Transverse colon (tissue), 4 donors: ENCODE data around the gene LRRC10B. TPM values are rescaled to one million over a fixed set of nuclear protein-coding genes. Genes with fewer than 3 reads are reported as not detected.

ENCODE experiments used
- DNase-seq: peaks from one replicate; pipeline ENCODE4 v3.0.0-alpha.2; 2019
- H3K27ac ChIP-seq, 4 donors: fragments of 200-600 bp; sonication (generic); 2 replicates each; pipeline ENCODE4 v1.5.1; 2016 to 2018; ENCODE audit warnings: inconsistent platforms in 4 of 4
- H3K27me3 ChIP-seq: fragments of 200-600 bp; sonication (generic); 2 replicates; pipeline ENCODE4 v1.5.1; 2017; ENCODE audit warnings: inconsistent platforms
- H3K36me3 ChIP-seq, 4 donors: fragments of 200-600 bp; sonication (generic); 2 replicates each; pipeline ENCODE4 v1.5.1; 2017 to 2019; ENCODE audit warnings: inconsistent platforms in 4 of 4
- H3K4me1 ChIP-seq, 4 donors: fragments of 200-600 bp; sonication (generic); 2 replicates each; pipeline ENCODE4 v1.5.1; 2017 to 2020; ENCODE audit warnings: inconsistent platforms in 4 of 4
- H3K4me3 ChIP-seq, 4 donors: fragments of 200-600 bp; sonication (generic); 1 replicate in 1 of 4; 2 replicates in 3 of 4; pipeline versions ENCODE4 v1.5.1 to v1.6.1; 2017 to 2019; ENCODE audit warnings: inconsistent platforms in 4 of 4
- H3K9me3 ChIP-seq, 2 donors: fragments of 200-600 bp; sonication (generic); 2 replicates each; pipeline ENCODE4 v1.5.1; 2017 to 2019; ENCODE audit warnings: inconsistent platforms in 2 of 2
- CTCF ChIP-seq, 5 experiments: fragments of 200-600 bp in 3 of 5; fragments of 450-650 bp in 2 of 5; sonication (generic) in 3 of 5; IDR thresholded peaks; 1 replicate in 2 of 5; 2 replicates in 3 of 5; pipeline ENCODE4 v1.5.1; 2016 to 2017; ENCODE audit warnings: antibody characterized with exemption in 5 of 5, inconsistent platforms in 3 of 5, mild to moderate bottlenecking in 2 of 5, moderate library complexity in 1 of 5
- EP300 ChIP-seq: sonication (generic); formaldehyde crosslinking; IDR thresholded peaks from one replicate; pipeline ENCODE4 v1.6.1; 2017; ENCODE audit warnings: antibody characterized with exemption, low read depth
- POLR2A ChIP-seq: fragments of 450-650 bp; IDR thresholded peaks from one replicate; pipeline ENCODE4 v1.6.1; 2016; ENCODE audit warnings: antibody characterized with exemption, mild to moderate bottlenecking, moderate library complexity
- POLR2AphosphoS5 ChIP-seq, 3 donors: sonication (generic); formaldehyde crosslinking; IDR thresholded peaks; one replicate each; pipeline ENCODE4 v1.6.1; 2016; ENCODE audit warnings: antibody characterized with exemption in 3 of 3
- WGBS, 2 donors: methylation state at CpG; one replicate each; pipeline ENCODE4 v1.1.5; 2018; ENCODE audit warnings: low coverage in 1 of 2; 5-methylcytosine and 5-hydroxymethylcytosine counted together
- in situ Hi-C, 4 donors: fragments of 200-750 bp; cut with MboI; loops; one replicate each; pipeline versions ENCODE4 v1.15.0 to v1.15.1; 2017; ENCODE audit warnings: low sequenced_read_pairs in 3 of 4, low pct_ligation_motif_present in 1 of 4, low pct_unique_long_range_greater_than_20kb in 1 of 4
- intact Hi-C: fragments of 100-400 bp; cut with DNase I; formaldehyde crosslinking; loops from one replicate; pipeline ENCODE4 v1.15.1; 2023; ENCODE audit warnings: low total_unique reads
- total RNA-seq, 4 donors: library from RNA; depleted of rRNA; stranded (reverse); fragments of >200 nt; gene quantifications; one replicate each; pipeline ENCODE4 v1.1.0, GENCODE V29; 2016

The LRRC10B gene
- total RNA-seq, 4 donors from 2014 or later = 0.32 to 1.1 (median 0.60) TPM; not detected in 1

- intact Hi-C loops = no loop called here
- WGBS, 2 donors = 77 to 85% methylated on average over 10 to 12 of the region's 12 CpGs
- TF ChIP-seq CTCF (IDR thresholded peaks at IDR 0.05) = no peak
- TF ChIP-seq EP300 = no peak
- no peak for TF ChIP-seq POLR2AphosphoS5 (IDR thresholded peaks at IDR 0.05)
- no peak for TF ChIP-seq POLR2A
- Histone ChIP-seq H3K4me3 (no peak overlapping the region), H3K9me3 (no peaks in the 10 kb centered on the region), H3K4me1 (no peaks in the 10 kb centered on the region), H3K27me3 (no peaks in the 10 kb centered on the region), H3K27ac (no peak overlapping the region), H3K36me3 (no peaks in the 10 kb centered on the region)
- DNase-seq = no peak
- in situ Hi-C loops = no loop called here
Observed at GRCh38 chr11:61499816-61500491, 8.6 kb upstream of the LRRC10B start.

- H3K9me3 ChIP-seq = no peaks in the 10 kb centered on the region
- in situ Hi-C loops = no loop called here
Observed at GRCh38 chr11:61502522-61502921, 6.0 kb upstream of the LRRC10B start.

GRCh38 chr11:61503135-61503770 lies 5.3 kb upstream of the LRRC10B start:
- H3K27ac ChIP-seq = no peak overlapping the region
- in situ Hi-C loops = no loop called here
- no peaks in the 10 kb centered on the region for H3K9me3 ChIP-seq
- no peak for DNase-seq
- H3K36me3 ChIP-seq = no peaks in the 10 kb centered on the region
- TF ChIP-seq EP300 (no peak), POLR2AphosphoS5 (IDR thresholded peaks at IDR 0.05) (no peak), POLR2A (no peak), CTCF (IDR thresholded peaks at IDR 0.05) (no peak)
- peaks cover 2 to 6% (median 5%) of the 10 kb centered on the region in 4 donors for H3K4me1 ChIP-seq
- intact Hi-C loops = no loop called here
- H3K4me3 ChIP-seq = no peak overlapping the region
- 81% methylated on average over 8 of the region's 8 CpGs; no CpG with 5 or more reads in 1 of the 2 donors for WGBS, 2 donors
- peaks cover 11% of the 10 kb centered on the region for H3K27me3 ChIP-seq

More at GRCh38 chr11:61502522-61502921, 6.0 kb upstream of the LRRC10B start:
- no peak overlapping the region for H3K4me3 ChIP-seq
- no peak for DNase-seq
- no peaks in the 10 kb centered on the region for H3K4me1 ChIP-seq
- TF ChIP-seq EP300 (no peak), POLR2AphosphoS5 (IDR thresholded peaks at IDR 0.05) (no peak), CTCF (IDR thresholded peaks at IDR 0.05) (no peak), POLR2A (no peak)
- 95% methylated on average over 1 of the region's 1 CpG; no CpG with 5 or more reads in 1 of the 2 donors for WGBS, 2 donors
- no peaks in the 10 kb centered on the region for H3K36me3 ChIP-seq
- no peak overlapping the region for H3K27ac ChIP-seq
- intact Hi-C loops = no loop called here
- peaks cover 5% of the 10 kb centered on the region for H3K27me3 ChIP-seq

GRCh38 chr11:61505106-61505505 lies 3.4 kb upstream of the LRRC10B start:
- no peak for DNase-seq
- Histone ChIP-seq H3K27me3 (peaks cover 28% of the 10 kb centered on the region), H3K27ac (no peak overlapping the region), H3K9me3 (no peaks in the 10 kb centered on the region), H3K36me3 (no peaks in the 10 kb centered on the region), H3K4me1 (peaks cover 14 to 20% (median 19%) of the 10 kb centered on the region in 4 donors), H3K4me3 (no peak overlapping the region)
- in situ Hi-C loops = no loop called here
- 92 to 94% methylated on average over 3 to 5 of the region's 5 CpGs for WGBS, 2 donors
- intact Hi-C loops = no loop called here
- TF ChIP-seq CTCF (IDR thresholded peaks at IDR 0.05) (no peak), POLR2A (no peak), EP300 (no peak), POLR2AphosphoS5 (IDR thresholded peaks at IDR 0.05) (no peak)
